ENCODE results near the gene CHSY1. TPM values are rescaled to one million over a fixed set of nuclear protein-coding genes. Genes with fewer than 3 reads are reported as not detected.

The CHSY1 gene
- polyA plus RNA-seq, 1 donor from 2014 or later = 16.1 TPM

DNA sequence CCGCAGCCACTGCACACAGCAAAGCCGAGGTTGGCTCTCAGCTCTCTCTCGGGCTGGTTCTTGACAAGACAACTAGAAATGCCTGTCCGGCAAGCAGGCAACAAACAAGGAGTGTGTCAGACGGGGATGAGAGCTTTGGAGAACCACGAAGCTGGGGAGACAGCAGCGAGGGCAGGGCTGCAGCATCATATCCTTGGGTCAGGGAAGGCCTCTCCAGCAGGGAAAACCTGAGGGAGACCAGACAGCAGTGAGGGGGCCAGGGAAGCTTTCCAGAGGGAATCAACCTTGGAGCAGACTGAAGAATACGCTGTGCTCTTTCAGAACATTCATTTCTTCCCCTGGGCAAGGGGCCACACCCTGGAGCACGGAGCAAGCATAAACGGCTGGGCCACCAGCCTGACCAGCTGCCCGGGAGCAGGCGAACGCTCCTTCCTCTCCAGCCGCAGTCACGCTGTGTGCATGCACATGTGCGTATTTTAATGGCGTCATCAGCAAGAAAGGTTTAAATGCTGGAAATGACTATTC is 58.7 kb downstream of the CHSY1 start:
- Histone ChIP-seq H3K27me3 (ENCODE audit: insufficient read depth, low read depth, low read length) (no peaks in the 10 kb centered on the region), H3K9me2 (ENCODE audit: insufficient read depth, low read length) (no peaks in the 10 kb centered on the region), H3K4me2 (ENCODE audit: low read length) (no peak overlapping the region), H3K79me2 (replicated peaks; ENCODE audit: insufficient read depth, low read length) (peaks cover 27% of the 10 kb centered on the region), H3K4me3 (ENCODE audit: low read length) (no peak overlapping the region), H4K20me1 (ENCODE audit: insufficient read depth) (no peaks in the 10 kb centered on the region), H3K9me3 (ENCODE audit: low read length) (no peaks in the 10 kb centered on the region), H3K36me3 (ENCODE audit: insufficient read depth, low read length) (no peaks in the 10 kb centered on the region), H2AFZ (ENCODE audit: low read depth, low read length) (no peak overlapping the region), H3K9ac (ENCODE audit: low read length) (no peak overlapping the region), H3F3A (ENCODE audit: insufficient read depth, low read length, poor library complexity, severe bottlenecking) (no peaks in the 10 kb centered on the region), H3K27ac (ENCODE audit: low read length) (no peak overlapping the region)
- TF ChIP-seq SMC3 (conservative IDR thresholded peaks at IDR 0.05; ENCODE audit: poor library complexity) = no peak
- TF ChIP-seq TAF1 (IDR thresholded peaks at IDR 0.05; ENCODE audit: low read depth) = no peak
- TF ChIP-seq, protein P1, sequence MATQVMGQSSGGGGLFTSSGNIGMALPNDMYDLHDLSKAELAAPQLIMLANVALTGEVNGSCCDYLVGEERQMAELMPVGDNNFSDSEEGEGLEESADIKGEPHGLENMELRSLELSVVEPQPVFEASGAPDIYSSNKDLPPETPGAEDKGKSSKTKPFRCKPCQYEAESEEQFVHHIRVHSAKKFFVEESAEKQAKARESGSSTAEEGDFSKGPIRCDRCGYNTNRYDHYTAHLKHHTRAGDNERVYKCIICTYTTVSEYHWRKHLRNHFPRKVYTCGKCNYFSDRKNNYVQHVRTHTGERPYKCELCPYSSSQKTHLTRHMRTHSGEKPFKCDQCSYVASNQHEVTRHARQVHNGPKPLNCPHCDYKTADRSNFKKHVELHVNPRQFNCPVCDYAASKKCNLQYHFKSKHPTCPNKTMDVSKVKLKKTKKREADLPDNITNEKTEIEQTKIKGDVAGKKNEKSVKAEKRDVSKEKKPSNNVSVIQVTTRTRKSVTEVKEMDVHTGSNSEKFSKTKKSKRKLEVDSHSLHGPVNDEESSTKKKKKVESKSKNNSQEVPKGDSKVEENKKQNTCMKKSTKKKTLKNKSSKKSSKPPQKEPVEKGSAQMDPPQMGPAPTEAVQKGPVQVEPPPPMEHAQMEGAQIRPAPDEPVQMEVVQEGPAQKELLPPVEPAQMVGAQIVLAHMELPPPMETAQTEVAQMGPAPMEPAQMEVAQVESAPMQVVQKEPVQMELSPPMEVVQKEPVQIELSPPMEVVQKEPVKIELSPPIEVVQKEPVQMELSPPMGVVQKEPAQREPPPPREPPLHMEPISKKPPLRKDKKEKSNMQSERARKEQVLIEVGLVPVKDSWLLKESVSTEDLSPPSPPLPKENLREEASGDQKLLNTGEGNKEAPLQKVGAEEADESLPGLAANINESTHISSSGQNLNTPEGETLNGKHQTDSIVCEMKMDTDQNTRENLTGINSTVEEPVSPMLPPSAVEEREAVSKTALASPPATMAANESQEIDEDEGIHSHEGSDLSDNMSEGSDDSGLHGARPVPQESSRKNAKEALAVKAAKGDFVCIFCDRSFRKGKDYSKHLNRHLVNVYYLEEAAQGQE (IDR thresholded peaks at IDR 0.05; ENCODE audit: borderline replicate concordance) = no peak
- TF ChIP-seq EP300 (conservative IDR thresholded peaks at IDR 0.05; ENCODE audit: poor library complexity, severe bottlenecking) = no peak
- no peak for TF ChIP-seq RAD21 (conservative IDR thresholded peaks at IDR 0.05)
- no peak for TF ChIP-seq POLR2AphosphoS5 (IDR thresholded peaks at IDR 0.05)
- TF ChIP-seq, protein P2, sequence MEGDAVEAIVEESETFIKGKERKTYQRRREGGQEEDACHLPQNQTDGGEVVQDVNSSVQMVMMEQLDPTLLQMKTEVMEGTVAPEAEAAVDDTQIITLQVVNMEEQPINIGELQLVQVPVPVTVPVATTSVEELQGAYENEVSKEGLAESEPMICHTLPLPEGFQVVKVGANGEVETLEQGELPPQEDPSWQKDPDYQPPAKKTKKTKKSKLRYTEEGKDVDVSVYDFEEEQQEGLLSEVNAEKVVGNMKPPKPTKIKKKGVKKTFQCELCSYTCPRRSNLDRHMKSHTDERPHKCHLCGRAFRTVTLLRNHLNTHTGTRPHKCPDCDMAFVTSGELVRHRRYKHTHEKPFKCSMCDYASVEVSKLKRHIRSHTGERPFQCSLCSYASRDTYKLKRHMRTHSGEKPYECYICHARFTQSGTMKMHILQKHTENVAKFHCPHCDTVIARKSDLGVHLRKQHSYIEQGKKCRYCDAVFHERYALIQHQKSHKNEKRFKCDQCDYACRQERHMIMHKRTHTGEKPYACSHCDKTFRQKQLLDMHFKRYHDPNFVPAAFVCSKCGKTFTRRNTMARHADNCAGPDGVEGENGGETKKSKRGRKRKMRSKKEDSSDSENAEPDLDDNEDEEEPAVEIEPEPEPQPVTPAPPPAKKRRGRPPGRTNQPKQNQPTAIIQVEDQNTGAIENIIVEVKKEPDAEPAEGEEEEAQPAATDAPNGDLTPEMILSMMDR (IDR thresholded peaks at IDR 0.05; ENCODE audit: poor library complexity, severe bottlenecking) = no peak
- TF ChIP-seq EZH2 (IDR thresholded peaks at IDR 0.05; ENCODE audit: borderline replicate concordance, insufficient read depth, low read length, poor library complexity, severe bottlenecking) = no peak
- no peak for TF ChIP-seq MXI1 (conservative IDR thresholded peaks at IDR 0.05; ENCODE audit: poor library complexity, severe bottlenecking)

DNA sequence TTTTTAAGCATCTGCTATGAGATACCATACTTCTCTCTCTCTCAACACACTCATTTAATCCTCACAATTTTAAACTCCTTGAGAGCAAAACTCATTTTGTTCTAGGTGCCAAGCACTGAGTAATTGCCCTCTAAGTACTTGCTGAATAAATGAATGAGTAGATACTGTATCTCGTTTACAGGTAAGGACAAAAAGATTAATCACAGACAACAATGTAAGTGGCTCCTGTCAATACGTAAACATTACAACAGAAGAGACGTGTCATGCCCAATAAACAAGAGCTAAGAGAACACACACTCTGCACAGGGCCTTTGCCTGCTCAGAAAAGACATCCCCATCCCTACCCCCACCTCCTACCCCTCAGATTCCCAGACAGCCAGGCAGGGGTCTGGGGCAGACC is 59.8 kb downstream of the CHSY1 start:
- Histone ChIP-seq H3K9me3 (ENCODE audit: low read length) (no peaks in the 10 kb centered on the region), H3K4me2 (ENCODE audit: low read length) (no peak overlapping the region), H3K27ac (ENCODE audit: low read length) (no peak overlapping the region), H2AFZ (ENCODE audit: low read depth, low read length) (no peak overlapping the region), H3K4me3 (ENCODE audit: low read length) (no peak overlapping the region), H3K36me3 (ENCODE audit: insufficient read depth, low read length) (no peaks in the 10 kb centered on the region), H3K9me2 (ENCODE audit: insufficient read depth, low read length) (no peaks in the 10 kb centered on the region), H4K20me1 (ENCODE audit: insufficient read depth) (no peaks in the 10 kb centered on the region), H3K79me2 (replicated peaks; ENCODE audit: insufficient read depth, low read length) (peaks cover 23% of the 10 kb centered on the region), H3K27me3 (ENCODE audit: insufficient read depth, low read depth, low read length) (no peaks in the 10 kb centered on the region), H3F3A (ENCODE audit: insufficient read depth, low read length, poor library complexity, severe bottlenecking) (peaks cover 3% of the 10 kb centered on the region), H3K9ac (ENCODE audit: low read length) (no peak overlapping the region)
- TF ChIP-seq MXI1 (conservative IDR thresholded peaks at IDR 0.05; ENCODE audit: poor library complexity, severe bottlenecking) = no peak
- TF ChIP-seq, protein P1 (IDR thresholded peaks at IDR 0.05; ENCODE audit: borderline replicate concordance) = no peak
- TF ChIP-seq, protein P2 (IDR thresholded peaks at IDR 0.05; ENCODE audit: poor library complexity, severe bottlenecking) = no peak
- no peak for TF ChIP-seq RAD21 (conservative IDR thresholded peaks at IDR 0.05)
- TF ChIP-seq POLR2AphosphoS5 (IDR thresholded peaks at IDR 0.05) = no peak
- TF ChIP-seq EP300 (conservative IDR thresholded peaks at IDR 0.05; ENCODE audit: poor library complexity, severe bottlenecking) = no peak
- no peak for TF ChIP-seq EZH2 (IDR thresholded peaks at IDR 0.05; ENCODE audit: borderline replicate concordance, insufficient read depth, low read length, poor library complexity, severe bottlenecking)
- no peak for TF ChIP-seq TAF1 (IDR thresholded peaks at IDR 0.05; ENCODE audit: low read depth)
- TF ChIP-seq SMC3 (conservative IDR thresholded peaks at IDR 0.05; ENCODE audit: poor library complexity) = no peak

Data from neural cell (in vitro differentiated cells).